CD4-positive, alpha-beta T cell treated with Interleukin-6 at 100 ng/mL for 8 hours (primary cell): Measurements from ENCODE around the gene GADD45GIP1.
"Not testable (repeated sequence)": the region's sequence is repeated elsewhere in the genome, so short reads cannot be mapped to it uniquely, and the experiment has no call there.

Experiments
- DNase-seq: peaks from one replicate; pipeline ENCODE4 v3.0.0-alpha.2; 2020; ENCODE audit warnings: mixed read lengths, low spot score

GADD45GIP1 gene

DNA sequence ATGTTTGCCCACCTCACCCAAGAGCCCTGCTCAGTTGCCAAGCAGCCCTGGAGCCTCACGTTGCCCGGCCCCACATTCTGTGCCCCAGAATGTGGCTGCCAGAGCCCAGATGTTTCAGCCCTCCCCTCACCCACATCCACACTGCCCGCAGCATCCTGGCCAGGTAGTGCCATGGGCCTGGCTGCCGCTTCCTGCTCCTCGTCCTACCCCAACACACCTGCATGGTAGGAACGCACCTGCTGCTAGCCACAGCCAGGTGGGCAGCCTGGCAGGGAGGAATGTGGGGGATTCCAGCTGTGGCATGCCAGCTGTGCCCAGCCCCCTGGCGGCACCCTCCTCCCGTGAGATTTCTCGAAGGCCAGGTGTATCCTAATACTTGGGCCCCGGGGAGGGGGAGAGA is 30.8 kb upstream of the GADD45GIP1 start:
- DNase-seq: no peak

DNA sequence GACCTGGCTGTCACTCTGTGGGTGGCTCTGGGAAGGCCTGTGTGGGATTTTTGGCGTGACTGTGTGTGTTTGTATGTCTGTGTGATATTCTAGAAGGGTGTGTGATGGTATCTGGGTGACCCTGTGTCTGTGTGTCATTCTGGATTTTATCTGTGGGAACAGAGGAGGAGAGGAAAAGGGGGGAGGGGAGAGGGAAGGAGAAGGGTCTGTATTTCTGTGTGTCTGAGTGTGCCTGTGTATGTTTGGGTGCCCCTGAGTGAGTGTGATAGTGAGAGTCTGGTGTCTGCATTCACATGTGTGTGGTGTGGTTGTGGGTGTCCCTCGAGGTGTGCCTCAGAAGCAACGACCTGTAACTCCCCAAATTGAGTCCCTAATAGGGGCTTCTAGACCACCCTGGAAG is 30.2 kb upstream of the GADD45GIP1 start:
- no peak for DNase-seq

DNA sequence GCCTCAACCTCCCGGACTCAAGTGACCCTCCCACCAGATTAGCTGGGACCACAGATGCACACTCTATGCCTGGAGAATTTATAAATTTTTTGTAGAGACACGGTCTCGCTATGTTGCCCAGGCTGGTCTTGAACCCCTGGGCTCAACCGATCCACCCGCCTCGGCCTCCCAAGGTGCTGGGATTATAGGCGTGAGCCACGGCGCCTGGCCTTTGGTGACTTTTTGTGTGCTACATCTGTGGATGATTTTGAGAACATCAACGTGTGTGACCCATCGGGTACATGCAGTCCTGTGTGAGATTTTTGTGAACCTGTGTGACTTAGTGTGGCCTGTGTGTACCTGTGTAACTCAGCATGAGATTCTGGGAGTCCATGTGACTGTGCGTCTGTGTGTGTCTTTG is 29.7 kb upstream of the GADD45GIP1 start:
- DNase-seq: no peak

GRCh38 chr19:12985049-12985776 is 28.2 kb upstream of the GADD45GIP1 start:
- DNase-seq: no peak

GRCh38 chr19:12984683-12985048 is 27.6 kb upstream of the GADD45GIP1 start:
- no peak for DNase-seq

DNA sequence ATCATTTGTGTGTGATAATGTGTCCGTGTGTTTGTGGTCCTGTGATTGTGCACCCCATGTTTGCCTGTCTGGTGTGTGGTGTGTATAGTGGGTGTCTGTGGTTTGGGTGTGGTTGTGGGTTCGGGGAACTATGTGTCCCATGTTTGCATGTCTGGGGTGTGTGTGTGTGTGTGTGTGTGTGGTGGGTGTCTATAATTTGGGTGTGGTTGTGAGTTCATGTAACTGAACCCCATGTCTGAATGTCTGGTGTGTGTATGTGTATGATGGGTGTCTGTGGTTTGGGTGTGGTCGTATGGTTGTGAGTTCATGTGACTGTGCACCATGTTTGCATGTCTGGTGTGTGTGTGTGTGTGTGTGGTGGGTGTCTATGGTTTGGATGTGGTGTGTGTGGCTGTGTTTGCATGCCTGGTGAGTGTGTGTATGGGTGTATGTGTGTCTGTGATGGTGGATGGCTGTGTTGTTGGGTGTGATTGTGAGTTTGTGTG is 27.2 kb upstream of the GADD45GIP1 start:
- DNase-seq: no peak

DNA sequence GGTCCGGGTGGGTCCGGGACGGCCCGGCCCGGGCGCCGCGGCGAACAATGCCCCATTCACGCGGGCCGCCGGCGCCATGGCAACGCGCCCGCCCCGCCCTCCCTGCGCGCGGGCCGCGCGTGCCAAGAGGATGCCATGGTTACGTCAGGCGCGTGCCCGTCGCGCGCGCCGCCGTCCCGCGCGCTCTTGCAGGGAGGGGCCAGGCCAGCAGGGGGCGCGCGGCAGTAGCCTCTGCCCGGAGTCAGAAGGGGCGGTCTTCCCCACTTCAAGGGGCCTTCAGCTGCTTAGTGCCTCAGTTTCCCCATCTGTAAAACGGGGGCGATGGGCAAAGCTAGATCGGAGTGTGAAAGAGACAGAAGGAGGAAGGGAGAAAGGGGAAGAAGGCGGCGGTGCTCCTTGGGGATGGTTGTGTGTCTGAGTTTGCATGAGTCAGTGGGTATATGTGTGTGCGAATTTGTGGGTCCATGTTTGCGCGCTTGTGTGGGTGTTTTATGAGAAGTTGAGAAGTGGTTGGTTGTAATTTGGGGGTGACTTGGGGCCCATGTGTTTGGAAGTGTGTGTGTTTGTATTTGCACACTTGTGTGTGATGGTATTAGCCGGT is 26.6 kb upstream of the GADD45GIP1 start:
- DNase-seq: peak; percentile 72

DNA sequence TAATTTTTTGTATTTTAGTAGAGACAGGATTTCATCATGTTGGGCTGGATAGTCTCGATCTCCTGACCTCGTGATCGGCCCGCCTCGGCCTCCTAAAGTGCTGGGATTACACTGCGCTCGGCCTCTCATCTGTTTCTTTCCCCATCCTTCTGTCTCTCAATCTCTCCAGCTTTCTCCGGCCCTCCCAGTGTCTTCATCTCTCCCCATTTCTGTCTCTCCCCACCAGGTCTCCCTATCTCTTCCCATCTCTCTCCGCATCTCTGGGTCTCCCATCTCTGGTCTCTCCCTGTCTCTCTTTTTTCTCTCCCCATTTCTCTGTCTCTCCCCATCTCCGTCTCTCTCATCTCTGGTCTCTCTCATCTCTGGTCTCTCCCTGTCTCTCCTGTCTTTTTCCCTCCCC is 26.1 kb upstream of the GADD45GIP1 start:
- no peak for DNase-seq

DNA sequence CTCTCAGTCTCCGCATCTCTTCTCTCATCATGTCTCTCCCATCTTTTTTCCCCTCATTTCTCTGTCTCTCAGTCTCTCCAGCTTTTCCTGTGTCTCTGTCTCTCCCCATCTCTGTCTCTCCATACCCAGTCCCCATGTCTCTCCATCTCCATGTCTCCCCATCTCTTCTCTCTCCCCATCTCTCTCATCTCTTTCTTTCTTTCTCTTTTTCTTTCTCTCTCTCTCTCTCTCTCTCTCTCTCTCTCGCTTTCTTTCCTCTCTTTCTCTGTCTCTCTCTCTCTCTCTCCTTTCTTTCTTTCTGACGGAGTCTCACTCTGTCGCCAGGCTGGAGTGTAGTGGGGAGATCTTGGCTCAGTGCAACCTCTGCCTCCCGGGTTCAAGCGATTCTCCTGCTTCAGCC is 25.6 kb upstream of the GADD45GIP1 start:
- no peak for DNase-seq

- DNase-seq: no peak
Measured at GRCh38 chr19:12979974-12980373, 23.0 kb upstream of the GADD45GIP1 start.

DNA sequence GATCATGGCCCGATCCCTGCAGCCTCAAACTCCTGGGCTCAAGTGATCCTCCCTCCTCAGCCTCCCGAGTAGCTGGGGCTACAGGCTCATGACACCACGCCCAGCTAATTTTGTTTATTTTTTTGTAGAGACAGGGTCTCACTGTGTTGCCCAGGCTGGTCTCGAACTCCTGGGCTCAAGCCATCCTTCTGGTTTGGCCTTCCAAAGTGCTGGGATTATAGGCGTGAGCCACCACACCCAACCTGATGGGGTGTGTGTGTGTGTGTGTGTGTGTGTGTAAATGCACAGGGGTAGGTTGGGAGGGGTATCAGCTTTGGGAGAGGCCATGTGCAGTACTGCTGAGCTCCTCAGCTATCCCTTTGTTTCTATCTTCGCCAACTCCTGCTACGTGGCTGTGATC is 19.1 kb upstream of the GADD45GIP1 start:
- DNase-seq: not testable (repeated sequence)

GRCh38 chr19:12975221-12975741 is 18.3 kb upstream of the GADD45GIP1 start:
- DNase-seq: no peak

- no peak for DNase-seq
Measured at GRCh38 chr19:12974301-12975220, 17.5 kb upstream of the GADD45GIP1 start.

- no peak for DNase-seq
Measured at GRCh38 chr19:12973236-12973635, 16.2 kb upstream of the GADD45GIP1 start.

DNA sequence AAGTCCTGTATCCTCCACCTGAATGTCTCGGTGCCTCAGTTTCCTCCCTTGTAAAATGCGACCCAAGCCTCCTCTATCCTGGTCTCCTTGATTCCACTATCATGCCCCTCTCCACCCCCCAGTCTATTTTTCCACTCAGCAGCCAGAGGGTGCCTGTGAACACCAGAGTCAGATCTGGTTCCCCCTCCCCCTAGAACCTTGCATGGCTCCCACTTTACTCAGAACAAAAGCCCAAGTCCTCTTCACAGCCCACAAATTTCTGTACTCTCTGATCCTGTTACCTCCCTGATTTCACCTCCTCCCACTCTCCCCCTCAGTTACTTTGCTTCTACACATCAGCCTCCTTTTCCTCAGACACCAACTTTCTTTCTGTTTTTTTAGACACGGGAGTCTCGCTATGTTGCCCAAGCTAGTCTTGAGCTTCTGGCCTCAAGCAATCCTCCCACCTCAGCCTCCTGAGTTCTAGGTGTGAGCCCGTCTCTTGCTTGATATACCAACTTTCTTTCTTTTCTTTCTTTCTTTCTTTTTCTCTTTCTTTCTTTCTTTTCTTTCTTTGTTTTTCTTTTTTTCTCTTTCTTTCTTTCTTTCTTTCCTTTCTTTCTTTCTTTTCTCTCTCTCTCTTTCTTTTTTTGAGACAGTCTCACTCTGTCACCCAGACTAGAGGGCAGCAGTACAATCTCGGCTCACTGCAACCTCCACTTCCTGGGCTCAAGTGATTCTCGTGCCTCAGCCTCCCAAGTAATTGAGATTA is 13.2 kb upstream of the GADD45GIP1 start:
- DNase-seq: no peak

DNA sequence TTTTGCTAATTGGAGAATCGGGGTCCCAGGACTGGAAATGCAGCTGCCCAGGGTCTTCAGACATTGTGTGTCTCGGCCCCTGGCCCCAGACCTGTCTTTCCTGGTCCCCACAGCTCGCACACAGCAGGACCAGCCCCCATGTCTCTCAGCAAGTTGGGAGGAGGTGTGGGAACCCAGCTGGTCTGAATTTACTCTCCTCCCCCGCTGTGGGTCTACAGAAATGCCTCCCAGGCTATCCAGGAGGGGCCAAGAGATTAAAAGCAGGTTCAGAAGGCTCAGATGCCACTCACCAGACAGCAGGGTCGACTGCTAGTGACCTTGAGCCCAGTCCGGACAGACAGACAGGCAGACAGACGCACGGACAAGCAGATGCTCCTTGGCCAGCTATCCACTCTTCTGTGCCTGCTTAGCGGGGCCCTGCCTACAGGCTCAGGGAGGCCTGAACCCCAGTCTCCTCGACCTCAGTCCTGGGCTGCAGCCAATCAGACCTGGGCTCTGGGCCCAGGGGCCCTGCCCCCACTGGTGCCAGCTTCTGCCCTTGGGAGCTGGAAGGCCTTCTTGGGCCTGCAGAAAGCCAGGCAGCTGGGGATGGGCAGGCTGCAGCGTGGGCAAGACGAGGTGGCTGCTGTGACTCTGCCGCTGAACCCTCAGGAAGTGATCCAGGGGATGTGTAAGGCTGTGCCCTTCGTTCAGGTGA is 12.4 kb upstream of the GADD45GIP1 start, which contains the start of gene DAND5:
Gene DAND5 (plus strand): TSS at position 285 of the 697 bp plus-strand sequence. CDS start 85 bp downstream, at position 370.
- DNase-seq: no peak

DNA sequence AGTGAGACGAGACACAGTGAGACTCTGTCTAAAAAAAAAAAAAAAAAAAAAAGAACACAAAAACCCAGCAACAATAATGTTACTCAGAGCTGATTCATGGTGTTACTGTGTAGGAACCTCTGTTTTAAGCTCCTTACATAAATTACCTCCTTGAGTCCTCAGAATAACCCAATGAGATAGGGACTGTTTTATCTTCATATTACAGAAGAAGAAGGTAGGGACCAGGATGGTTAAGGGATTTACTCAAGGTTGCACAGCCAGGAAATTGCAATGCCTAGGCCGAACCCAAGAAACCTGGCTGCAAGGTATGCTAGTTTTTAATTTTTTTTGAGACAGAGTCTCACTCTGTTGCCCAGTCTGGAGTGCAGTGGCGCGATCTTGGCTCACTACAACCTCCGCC is 10.9 kb upstream of the GADD45GIP1 start:
- DNase-seq: no peak

- no peak for DNase-seq
Measured at GRCh38 chr19:12965812-12966135, 8.8 kb upstream of the GADD45GIP1 start.

DNA sequence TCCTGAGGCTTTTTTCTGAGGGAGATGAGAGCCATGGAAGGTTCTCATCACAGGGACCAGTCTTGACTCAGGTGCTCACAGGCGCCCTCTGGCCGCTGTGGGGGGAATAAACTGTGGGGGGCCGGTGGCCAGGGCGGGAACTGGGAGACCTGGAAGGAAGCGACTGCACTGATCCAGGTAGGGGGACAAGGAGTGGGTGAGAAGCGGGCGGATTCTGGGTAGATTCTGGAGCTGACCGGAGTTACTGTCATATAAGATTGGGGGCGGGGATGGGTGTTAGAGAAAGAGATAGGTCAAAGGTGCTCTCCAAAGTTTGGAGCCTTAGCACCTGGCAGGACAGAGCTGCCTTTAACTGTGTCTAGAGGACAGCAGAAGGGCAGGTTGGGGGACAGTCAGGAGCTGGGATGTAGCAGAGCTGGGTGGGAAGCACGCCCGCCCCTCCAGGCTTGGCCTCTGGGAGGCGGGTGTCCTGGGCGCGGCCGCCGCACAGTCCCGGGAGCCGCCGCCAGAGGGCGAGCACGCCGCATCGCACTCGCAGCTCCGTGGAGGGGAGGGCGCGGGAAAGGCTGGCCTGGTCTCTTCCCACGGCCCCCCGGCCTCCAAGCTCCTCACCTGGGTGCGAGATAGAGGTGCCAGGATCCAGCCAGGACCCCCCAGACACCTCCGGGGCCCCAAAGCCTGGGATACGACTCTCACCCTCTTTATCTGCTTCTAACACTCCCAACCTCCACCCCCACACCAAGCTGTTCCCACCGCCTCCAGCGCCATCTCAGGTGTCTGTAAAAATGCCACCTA is 8.2 kb upstream of the GADD45GIP1 start:
- DNase-seq: peak; percentile 72

GRCh38 chr19:12959481-12959880 is 2.5 kb upstream of the GADD45GIP1 start:
- DNase-seq: no peak
